Muscle of arm (tissue), 12 donors: ENCODE measurements around the gene NPTX1. TPM values are rescaled to one million over a fixed set of nuclear protein-coding genes. Genes with fewer than 3 reads are reported as not detected.

Experiments
- DNase-seq: peaks from one replicate; pipeline ENCODE4 v3.0.0-alpha.2; 2013
- polyA plus RNA-seq, 12 donors: library from polyadenylated mRNA; unstranded; fragments of 120-200 nt; gene quantifications; one replicate each; pipeline ENCODE4 v1.2.1, GENCODE V29; 2013; ENCODE audit not compliant: insufficient read length in 12 of 12

Gene NPTX1
- polyA plus RNA-seq, 12 donors = 0.13 to 0.83 (median 0.22) TPM; not detected in 2

DNA sequence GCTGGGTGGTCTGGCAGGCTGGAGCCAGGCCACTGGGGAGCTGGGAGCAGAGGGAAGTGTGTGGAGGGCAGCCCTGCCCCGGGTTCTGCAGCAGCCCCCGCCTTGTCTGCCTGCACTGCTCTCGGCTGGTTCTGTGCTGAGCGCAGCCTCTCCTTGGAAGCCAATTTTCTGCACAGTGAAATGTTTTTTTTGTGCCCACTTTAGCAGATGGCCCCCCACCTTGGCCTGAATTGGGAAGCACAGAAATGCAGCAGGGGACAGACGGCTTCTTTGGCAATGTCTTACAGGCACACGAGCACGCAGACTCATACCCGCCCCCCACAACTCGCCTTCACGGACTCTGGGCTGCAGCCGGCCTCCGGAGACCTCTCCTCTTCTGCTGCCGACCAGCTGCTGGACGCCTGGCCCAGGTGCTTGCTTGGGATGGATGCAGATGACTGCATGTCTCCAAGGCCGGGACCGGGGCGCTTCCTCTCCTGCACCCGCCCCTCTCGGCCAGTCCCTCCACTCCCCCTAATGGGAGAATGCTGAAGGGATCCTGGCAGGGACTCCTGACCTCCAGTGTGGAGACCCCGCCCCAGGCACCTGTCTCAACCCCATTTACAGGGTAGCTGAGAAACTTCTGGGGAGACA, 14.8 kb downstream of the NPTX1 start:
- DNase-seq = no peak

DNA sequence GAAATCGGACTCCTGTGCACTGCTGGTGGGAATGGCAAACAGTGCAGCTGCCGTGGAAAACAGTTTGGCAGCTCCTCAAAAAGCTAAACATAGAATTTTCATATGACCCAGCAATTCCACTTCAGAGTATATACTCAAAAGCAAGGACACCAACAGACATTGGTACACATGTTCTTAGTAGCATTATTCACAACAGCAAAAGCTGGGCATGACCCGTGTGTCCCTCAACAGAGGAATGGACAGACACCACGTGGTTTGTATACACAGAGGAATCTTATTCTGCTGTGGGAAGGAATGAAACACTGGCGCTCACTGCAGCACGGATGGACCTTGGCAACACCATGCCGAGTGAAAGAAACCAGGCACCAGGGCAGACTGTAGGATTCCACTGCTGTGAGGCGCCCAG, 16.0 kb downstream of the NPTX1 start:
- DNase-seq = no peak

DNA sequence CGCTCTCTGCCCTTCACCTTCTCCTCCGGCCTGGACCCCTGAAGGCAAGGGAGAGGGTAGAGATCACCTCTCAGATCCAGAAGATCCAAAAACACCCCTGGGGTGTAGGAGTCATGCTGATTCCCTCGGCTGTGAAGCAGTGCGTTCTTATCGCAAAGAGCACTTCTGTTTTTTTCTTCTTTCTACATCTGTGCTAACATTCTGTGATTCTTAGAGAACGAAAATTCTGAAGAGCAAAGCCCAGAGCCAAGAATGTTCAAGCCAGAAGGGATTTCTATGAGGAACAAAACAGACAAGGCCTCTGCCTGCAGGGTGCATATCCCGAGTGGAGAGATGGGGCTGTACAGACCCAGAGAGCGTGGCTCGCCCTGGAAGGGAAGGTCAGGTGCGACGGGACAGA, 17.2 kb downstream of the NPTX1 start:
- DNase-seq = no peak

DNA sequence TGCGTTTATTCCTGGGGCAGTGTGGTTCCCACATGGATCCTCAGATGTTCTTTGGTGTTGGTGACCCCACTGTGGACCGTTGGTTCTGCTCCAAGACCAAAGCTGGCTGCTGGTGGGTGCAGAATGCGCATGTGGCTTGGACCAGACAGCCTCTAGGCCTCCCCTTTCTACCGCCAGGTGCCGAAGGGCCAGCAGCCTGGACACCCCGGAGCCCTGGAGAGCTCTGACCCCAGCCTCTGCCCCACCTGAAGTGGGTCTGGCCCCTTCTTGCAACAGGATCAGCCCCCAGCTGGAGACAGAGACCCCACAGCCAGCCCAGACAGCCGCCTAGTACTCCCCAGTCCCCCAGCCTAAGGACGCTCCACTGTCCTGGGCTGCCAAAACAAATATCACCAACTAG, 18.4 kb downstream of the NPTX1 start:
- DNase-seq = no peak

DNA sequence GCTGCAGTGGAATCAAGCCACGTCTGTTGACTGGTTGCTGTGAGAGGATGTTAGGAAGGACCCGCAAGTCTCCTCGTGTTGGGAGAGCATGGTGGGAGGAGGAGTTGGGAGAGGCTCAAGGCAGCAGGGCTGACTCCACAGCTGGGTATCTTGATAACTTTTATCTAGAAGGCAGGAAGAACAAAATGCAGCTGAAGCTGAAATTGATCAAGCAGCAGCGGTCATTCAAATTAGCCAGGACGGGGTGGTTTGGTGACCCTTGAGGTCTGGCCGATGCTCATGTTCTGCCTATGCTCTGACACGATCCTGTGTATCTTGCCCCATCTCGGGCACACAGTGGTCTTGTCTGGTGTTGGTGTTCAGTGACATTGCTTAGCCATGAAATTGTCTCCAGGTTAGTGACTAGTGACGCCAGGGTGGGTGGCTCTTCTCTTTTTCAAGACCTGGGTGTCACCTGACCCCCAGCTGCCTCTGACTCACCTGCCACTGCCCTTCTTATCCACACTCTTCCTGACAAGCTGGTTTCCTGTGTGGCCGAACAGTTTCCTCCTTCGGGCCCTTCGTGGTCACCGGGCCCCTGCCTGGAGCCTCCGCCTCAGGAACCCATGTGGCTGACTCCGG, 19.1 kb downstream of the NPTX1 start:
- no peak for DNase-seq

DNA sequence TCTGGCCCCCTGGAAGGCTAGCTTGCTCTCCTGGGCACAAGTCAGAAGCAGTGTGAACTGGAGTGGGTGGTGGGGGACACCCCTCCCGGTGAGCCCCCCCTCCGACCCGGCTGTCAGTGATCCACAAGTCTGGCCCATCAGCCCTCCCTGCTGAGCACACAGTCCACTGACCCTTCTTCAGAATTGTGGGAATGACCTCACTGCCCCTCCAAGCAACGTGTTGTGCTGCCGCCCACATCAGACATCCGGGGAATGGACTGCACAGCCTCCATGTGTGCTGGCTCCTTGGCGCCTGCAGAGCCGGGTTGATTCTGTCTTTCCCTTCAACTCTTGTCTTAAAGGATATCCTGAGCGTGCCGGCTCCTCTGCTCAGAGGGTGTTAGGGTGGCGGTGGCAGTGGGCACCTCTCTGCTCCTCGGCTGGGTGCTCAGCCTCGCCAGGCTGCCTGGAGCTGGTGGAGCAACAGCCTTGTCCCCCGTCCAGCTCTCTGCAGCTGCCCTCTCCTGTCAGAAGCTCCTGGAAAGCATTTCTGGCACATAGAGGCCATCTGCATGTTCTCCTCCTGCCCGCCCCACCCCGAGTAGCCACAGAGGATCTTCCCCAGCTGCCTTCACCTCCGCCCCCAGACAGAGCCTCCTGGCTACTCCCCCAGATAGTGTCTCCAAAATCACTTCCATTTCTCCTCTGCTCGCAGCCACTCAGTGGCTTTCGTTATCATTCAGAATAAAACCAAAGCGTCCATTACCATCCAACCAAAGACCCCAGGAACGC, 19.8 kb downstream of the NPTX1 start:
- DNase-seq = peak; percentile 61

DNA sequence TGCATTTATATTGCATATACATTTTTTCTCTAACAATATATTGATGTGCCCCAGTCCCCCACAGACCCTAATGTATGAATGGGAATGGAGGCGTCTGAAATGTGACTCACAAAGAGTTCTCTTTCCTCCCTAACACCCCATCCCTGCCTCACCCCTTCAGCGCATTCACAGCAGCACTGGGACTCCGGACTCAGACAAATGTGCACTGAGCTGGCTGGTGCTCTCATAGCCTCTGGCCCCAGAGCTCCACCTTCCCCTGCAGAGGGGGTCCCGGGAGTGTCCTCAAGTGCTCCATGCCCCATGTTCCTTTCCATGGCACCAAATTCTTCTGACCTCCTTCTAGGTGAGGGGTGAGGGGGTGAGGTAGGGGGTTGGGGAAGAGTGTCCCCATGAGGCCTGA, 20.6 kb downstream of the NPTX1 start:
- no peak for DNase-seq

DNA sequence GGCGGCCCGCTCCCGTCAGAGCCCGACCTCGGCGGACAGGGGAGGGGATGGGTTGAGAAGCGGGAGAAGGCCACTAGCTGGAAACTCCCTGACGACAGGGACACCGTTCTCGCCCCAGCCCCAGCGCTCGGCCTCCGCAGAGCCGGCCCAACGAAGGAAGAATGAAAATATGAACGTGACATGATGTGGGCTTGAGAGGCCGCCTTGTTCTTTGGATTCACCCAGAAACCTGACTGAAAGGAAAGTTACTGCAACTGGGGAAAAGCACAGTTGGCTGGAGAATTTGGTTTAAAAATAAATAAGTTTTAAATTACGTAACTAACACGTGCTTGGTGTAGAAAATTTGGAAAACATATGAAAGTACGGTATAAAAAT, 21.1 kb downstream of the NPTX1 start:
- no peak for DNase-seq

DNA sequence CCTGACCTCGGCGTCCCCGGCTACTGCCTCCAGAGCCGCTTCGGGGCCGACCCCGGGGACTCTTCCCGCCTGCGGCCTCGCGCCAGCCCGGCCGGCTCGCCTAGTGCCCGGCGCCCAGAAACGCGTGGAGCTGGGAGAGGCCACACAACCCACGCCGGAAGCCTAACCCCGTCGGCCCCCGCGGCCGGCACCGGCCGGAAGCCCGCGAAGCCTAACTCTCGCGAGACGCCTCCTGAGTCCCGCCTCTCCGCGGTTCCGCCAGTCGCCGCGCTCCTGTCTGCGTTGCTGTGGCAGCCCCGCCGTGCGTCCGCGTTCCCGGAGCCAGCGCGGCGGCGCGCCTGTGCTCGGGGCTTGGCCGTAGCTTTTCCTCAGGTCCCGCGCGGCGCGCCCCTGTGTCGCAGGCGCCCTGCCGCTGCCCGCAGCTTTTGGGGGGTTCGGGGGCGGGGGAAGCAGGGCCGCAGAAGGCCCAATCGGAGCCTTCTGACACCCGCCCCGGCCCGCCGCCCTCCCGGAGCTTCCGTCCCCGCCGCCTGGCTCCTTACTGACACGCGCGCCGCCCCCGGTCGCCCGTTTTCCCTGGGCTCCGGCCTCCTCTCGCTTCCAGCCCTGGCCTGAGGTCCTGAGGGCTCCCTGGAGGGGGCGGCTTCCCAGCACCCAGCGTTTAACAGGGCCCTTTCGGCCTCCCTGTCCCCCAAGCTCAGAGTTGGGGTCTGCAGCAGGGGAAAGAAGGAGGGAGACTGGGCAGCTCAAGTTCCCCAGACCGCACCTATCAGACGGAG, 21.7 kb downstream of the NPTX1 start:
- peak; percentile 96 for DNase-seq

DNA sequence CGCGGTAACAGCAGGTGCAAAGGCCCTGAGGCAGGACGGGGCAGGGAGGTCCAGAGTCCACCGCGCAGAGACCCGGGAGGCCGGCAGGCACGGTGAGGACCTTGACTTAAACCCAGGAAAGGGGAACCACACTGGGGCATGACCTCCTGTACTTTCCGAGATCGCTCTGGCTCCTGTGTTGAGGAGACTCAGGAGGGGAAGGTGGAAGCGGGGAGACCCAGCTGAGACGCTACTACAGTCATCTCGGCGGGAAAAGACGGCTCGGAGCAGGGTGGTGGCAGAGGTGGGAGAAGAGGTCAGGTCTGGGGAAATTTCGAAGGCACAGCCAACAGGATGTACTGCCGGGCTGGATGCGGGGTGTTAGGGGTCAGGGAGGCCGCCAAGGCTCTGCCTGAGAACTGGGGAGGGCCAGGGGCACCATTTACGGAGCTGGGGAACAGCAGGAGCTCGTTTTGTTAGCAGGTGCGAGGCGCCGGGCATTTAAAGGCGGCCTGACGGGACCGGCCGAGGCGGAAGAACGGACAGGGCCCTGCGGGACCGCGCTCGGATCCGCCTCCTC, 22.3 kb downstream of the NPTX1 start:
- DNase-seq = no peak

DNA sequence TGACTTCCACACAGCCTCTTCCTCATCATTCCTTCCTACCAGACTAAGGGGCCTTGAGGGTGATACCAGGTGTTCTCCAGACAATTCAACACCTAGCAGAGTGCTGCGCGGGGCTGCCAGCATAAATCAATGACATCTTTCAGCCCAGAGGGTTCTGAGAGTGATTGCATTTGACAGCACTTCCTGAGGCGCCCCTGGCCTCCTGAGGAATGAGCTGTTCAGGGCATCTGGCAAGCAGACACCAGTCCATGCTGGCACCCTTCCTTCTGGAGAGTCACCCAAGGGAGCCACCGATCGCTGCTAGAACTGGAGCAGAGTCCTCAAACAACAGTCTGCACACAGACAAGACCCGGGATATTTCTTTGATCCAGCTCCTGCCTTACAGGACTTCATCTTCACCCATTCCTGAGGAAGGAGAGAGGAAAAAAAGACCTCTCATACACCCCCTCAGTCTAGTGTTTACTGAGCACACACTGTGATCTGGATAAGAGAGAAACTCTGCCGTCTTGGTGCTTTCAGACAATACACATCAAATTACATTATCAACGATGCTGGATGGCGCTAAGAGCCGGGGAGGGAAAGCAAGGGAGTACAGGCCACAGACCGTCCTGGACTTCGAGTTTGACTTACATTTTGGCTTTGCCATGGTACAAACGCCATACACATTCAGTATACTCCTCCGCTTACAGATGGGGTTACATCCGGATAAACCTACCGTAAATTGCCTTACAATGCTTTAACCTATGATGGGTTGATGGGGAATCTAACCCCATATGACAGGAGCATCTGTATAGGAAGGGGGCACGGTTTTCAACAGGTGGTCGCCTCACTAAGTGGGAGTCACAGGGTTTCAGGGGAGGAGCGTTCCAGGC, 23.0 kb downstream of the NPTX1 start:
- no peak for DNase-seq

DNA sequence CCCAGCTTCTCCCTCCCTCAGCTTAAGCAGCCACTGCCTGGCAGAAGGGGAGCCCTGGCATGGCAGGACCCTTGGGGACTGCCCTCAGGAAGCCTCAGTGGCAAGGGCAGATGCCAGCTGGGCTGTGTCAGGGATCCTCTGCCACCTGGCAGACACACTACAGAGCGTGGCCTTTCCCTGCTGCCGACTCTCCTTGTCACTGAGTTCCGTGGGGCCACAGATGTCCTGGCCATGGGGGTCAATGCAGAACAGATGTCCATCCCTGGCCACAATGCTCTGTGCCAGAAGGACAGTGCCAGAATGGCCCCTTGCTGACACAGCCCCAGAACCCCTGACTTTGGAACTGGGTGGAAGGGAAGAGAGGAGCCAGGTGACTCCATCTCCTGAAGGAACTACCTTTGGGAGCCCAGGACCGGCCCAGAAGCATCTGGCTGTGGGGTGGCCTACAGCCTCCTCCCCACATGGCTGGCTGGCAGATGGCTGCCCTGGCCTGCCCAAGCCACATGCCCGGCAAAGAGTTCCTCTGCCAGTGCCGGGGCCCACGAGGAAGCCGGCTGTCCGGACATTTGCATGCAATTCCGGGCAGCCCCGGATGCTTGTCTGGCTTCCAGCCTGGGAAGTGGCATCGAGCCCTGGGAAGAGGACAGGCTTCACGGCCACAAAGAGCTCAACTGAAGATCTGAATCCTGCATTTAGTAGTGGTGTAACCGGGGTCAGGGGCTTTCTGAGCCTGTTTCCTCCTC, 24.1 kb downstream of the NPTX1 start:
- no peak for DNase-seq

DNA sequence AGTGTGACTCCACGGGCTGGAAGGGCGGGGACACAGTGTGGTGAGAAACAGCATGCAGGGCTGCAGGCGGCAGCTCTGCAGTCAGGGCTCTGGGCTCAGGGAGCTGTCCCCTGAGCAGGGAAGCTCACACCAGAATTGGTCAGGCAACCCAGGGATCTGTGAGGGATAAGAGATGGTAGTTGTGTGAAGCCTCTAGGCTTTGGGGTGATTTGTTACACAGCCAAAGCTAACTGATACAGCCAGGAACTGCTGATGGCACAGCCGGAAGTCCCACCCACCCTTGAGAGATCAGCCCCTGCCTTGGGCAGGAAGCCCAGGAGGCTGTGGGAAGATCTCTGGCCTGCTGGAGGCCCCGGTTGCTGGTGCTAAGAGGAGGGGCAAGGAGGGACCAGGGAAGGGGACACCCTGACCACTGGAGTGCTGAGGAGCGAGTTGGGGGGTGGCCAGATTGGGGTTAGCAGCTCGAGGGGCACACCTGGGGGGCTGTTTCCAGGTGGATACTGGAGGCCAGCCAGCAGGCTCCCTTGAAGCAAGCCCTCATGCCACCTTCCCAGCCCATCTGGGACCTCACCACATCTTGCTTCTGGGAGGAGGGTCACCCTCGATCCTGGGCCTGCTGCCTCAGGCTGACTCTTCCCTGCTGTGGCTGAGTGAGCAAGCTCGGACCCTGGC, 25.2 kb downstream of the NPTX1 start:
- no peak for DNase-seq

DNA sequence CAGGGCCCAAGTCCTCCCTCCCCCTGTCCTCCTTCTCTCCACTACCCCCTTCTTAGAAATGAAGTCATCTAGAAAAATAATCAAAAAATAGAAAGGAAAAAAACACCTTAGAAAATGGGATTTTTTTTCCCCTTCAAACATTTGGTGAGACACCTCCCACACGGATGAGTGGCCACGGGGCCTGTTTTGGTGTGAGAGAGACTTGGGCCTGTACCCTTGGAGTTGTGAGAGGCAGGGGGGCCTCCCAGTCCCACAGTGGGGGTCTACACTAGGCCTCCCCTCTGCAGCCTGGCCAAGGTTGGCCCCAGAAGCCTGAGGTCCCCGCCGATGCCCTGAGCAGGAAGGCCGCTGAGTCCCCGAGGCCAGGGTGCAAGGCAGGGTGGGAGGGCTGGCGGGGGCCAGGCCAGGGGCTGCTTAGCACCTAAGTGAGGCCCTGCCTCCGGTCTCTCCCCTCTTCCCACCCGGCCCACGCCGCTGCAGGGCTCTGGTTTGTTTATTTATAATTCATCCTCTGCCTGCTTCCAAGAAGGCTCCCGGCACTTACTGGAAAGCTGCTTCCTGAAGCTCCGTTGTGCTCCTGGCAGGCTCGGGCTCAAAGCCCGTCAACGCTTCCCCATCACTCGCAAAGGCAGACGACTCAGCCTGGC, 26.4 kb downstream of the NPTX1 start:
- DNase-seq = no peak

DNA sequence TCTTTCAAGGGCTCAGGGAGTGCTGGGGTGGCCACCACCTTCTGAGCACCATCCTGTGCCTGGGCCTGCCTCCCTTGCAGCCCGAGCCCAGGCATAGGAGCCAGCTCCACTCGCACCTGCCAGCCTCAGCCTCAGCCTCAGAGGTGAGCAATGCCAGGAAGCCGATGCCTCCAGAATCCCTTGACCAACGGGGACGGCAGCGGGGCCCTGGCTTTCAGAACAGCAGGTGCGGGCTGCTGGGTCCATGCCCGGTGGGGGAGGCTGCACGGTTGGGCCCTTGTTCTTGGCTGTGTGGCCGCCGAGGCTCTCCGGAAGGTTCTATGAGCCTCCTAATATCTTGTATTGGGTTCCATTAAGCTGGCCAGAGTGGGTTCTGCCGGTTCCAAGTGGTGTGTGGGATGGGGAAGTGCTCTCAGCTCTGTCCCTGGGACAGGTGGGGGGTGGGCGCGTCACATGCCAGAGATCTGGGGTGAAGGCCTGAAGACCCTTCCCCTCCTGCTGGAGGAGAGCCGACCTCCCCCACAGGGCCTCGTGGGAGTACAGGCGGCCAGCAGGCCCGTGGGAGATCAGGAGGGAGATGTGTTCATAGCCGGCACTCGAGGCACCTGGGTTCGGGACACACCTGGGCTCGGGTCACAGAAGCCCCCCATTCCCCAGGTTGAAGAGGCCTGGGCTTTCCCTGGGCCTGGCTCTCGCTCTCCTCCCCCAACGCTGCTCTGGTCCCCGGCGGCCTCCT, 27.0 kb downstream of the NPTX1 start:
- no peak for DNase-seq

DNA sequence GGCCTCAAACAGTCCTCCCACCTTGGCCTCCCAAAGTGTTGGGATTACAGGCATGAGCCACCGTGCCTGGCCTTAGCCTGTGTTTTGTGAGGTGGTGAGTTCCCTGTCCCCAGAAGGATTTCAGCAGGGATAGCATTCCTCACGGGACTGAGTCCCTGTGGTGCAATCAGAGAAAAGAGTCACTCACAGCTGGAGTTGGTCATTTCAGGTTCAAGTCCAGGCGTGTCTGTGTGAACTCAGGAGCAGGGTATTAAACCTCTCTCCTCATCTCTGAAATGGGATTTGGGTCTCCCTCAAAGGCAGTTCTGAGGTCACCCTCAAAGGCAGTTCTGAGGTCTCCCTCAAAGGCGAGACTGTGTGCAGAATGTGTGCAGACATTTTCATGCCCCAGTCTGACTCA, 28.6 kb downstream of the NPTX1 start:
- no peak for DNase-seq

DNA sequence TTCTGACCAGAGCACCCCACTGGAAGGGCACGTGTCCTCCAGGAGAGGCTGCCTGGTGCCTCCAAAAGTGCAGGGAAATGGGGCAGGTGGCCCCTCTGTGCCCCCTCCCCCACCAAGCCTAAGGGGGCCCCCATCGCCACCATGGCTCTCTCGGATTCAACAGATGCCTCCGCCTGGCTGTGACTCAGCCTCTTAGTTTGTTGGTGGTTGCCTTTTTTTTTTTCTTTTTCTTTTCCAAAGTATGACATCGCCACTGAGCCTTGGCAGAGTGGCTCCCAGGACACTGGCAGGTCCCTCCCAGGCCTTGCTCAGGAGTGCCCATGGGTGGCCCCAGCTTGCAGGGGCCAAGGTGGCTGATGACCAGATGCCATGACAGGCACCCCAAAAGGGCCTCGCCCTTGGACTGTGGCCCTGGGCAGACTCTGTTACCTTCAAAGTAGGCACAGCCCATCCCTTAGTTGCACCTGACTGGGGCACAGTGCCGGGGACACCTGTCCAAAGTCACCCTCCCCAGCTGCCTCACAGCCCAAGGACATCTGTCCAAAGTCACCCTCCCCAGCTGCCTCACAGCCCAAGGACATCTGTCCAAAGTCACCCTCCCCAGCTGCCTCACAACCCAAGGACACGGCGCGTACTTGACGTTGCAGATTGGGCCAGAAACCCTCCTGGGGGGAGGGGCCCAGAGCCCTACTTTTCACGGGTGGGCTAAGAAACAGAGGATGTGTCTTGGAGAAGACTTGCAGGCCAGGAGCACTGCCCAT, 29.6 kb downstream of the NPTX1 start:
- no peak for DNase-seq

DNA sequence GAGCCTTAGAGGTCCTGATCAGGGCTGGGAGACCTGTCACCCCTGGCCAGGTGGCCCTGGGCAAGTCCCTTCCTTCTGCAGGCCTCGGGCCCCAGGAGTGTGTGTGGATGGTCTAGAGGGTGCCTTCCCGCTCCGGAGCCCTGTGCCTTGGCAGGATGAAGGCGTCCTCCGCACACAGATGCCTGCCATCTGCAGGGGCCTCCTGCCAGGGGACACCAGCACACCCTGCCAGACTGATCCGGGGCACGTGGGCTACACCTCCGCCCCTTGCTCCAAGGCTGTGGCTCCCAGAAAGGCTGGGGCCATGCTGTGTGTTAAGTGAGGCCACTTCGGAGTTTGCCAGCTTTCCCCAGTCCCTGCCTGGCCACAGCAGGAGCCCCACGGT, 30.7 kb downstream of the NPTX1 start:
- no peak for DNase-seq
